HG02623 (cell line): Measurements from ENCODE around the gene OSBPL5.

Experiments used
- ATAC-seq: cut with Tn5 transposase; IDR thresholded peaks from one replicate; pipeline ENCODE4 v1.9.1; 2021; ENCODE audit warnings: moderate library complexity; ENCODE audit not compliant: unreplicated experiment

OSBPL5 gene

DNA sequence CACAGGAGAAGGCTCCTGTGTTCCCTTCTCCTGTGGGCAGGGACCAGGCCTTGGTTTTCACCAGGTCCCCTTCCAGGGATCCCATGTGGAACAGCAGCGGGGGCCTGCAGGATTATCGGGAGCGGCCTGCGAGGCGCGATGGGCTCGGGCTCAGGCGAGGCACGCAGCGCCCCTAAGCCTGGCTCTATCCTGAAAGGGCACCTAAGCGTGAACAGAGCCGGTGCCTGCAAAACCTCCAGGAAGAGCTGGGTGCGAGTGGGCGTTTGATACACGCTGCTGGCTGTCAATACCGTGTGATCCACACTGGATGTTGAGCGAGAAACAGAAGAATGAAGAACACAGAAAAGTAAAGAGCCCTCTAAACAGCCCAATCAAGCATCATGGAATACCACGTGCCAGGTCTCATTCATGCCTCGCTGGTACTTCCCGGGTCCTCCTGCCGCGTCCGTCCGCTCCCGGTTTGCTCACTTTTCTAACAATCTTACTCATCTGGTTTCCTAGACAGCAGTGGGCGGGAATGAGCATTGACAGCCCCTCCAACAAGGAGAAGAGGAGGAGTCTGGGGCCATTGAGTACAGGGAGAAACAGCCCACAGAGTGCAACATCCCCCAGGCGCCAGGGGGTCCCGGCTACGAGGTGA, 12.5 kb downstream of the OSBPL5 start:
- no peak for ATAC-seq

- ATAC-seq, result no peak
These were observed 14.4 kb downstream of the OSBPL5 start for GRCh38 chr11:3150726-3151125.

GRCh38 chr11:3149852-3150188, 15.3 kb downstream of the OSBPL5 start:
- no peak for ATAC-seq

- ATAC-seq, result no peak
These were observed 15.9 kb downstream of the OSBPL5 start for GRCh38 chr11:3148990-3149851.

DNA sequence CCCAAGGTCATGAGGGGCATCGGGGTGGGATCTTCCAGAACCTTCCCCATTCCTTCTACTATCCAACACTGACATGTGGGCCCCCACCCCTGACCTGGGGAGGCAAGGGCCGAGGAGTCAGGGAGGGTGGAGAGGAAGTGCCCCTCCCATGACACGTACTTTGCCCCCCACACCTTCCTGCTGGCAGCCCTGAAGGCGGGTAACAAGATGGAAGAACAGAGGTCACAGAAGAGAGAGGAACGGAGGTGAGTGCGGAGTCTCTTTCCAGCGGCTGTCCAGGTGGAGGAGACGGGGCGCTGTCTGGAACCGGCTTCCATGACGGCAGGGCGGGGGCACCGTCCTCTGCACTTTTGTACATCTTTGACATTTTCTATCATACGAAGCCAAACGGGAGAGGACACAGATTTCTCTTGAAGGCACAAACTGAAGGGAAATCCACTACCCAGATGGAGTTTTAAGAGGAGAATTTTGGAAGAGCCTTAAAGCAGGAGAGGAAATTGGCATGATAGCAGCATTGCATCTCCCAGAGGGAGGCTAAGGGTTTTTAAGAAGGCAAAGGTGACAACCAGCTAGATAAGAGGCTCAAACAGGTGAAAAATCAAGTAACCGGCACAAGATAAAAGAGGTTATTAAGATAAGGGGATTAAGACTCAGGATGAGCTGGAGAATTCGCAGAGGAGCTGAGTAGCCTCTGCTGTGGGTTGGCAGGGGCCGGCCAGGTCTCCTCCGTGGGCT, 16.7 kb downstream of the OSBPL5 start:
- no peak for ATAC-seq

- ATAC-seq, result no peak
These were observed 17.5 kb downstream of the OSBPL5 start for GRCh38 chr11:3147626-3148025.

- no peak for ATAC-seq
These were observed 17.9 kb downstream of the OSBPL5 start for GRCh38 chr11:3147257-3147619.

DNA sequence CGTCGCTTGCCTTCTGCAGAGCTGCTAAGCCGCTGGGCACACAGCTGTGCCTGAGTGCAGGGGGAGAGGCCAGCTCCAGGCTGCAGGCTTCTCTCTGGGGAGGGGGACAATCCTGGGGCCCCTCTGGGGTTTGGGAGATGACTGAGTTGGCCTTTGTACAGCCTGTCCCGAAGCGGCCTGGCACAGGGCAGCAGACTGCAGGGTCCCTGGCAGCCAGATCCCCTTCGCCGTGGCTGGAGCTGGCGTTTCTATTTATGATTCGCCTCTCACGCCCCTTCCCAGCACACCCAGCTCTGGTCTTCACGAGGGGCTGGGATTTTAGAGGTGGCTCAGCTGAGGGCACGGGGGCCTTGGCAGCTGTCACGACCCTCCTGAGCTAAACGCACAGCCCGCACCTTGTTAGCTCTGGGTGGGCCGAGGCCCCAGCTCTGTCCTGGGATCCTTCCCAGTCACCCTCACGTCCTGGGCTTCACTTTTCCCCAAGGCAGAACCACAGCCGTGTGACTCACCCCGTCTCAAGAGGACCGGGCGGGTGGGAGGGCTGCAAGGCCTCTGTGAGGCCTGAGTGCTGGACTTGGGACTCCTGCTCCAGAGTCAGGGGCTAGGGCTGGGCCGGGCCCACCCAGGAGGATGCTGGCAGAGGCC, 18.4 kb downstream of the OSBPL5 start:
- ATAC-seq, result no peak

GRCh38 chr11:3145206-3145520, 19.9 kb downstream of the OSBPL5 start:
- no peak for ATAC-seq

DNA sequence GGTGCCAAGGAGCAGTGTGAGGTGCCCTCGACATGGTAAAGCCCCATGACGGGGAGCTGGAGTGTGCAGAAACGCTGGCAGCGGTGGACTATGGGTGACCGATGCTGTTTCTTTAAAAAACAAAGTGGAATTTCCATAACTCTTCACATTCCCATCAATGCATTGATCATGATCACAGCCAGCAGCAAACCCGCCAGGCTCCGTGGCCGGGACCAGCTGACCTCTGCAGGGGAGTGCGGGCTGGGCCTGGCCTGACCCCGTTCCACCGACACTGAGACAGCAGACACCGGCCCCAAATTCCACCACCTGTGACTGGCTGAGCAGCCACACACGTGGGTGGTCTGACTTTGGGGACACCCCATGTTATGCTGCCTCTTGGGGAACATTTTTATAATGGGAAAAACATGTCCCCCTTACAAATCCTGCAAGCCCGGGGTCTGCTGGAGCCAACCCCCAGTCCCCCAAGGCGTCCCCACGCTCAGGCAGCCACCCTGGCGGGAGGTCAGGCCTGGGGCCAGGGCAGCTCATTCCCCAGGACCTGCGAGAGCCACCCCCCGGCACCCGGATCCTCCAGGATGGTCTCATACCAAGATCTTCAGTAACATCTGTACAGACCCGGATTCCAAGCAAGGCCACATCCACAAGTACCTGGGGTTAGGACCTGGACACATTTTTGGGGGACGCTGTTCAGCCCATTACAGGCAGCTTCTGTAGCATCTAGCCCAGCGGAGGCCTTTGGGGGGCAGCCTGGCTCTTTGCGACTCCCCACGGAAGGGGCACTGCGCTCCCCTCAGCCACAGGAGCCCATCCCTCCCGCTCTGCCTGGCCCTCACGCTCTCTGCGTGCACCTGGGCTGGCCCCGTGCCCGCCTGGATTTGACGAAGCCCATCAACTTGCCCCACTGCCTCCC, 20.6 kb downstream of the OSBPL5 start:
- ATAC-seq, result no peak

DNA sequence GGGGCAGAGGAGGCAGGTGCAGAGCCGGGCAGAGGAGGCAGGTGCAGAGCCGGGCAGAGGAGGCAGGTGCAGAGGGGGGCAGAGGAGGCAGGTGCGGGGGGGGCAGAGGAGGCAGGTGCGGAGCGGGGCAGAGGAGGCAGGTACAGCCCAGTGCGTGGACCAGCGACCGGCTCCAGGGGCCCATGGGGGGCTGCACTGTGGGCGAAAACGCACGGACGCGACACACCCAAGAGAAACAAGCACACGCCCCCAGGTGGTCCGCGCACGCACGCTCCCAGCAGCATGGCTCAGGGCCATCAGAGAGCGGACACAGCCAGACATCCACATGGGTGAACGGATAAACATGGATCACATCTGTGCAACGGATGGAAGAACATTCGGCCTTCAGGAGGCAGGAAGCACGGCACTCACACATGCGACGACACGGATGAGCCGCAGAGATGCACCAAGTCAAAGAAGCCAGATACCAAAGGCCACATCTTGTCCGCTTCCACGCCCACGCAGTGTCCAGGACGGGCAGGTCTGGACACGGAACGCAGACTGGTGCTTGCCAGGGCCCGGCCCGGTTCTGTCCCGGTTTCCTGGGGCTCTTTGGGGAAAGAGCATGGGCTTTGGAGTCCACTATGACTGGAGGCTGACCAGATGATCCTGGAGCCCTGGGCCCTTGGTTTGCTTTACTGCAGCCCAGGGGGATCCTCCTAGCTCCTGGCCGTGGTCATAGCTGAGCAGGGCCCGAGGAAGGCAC, 21.8 kb downstream of the OSBPL5 start:
- no peak for ATAC-seq

DNA sequence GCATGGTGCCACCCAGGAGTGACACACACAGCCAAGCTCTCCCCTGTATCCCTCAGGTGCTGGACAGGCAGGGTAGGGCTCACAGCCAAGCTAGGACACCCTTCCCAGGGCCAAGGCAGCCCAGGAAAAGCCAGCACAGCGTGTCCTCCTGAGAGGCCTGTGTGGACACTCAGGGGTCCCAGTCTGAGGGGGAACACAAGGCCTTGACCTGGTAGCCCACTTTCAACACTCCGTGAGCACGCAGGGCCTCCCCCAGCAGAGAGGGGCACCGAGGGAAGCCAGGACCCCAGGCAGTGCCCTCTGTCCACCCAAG, 24.9 kb downstream of the OSBPL5 start:
- ATAC-seq, result no peak

DNA sequence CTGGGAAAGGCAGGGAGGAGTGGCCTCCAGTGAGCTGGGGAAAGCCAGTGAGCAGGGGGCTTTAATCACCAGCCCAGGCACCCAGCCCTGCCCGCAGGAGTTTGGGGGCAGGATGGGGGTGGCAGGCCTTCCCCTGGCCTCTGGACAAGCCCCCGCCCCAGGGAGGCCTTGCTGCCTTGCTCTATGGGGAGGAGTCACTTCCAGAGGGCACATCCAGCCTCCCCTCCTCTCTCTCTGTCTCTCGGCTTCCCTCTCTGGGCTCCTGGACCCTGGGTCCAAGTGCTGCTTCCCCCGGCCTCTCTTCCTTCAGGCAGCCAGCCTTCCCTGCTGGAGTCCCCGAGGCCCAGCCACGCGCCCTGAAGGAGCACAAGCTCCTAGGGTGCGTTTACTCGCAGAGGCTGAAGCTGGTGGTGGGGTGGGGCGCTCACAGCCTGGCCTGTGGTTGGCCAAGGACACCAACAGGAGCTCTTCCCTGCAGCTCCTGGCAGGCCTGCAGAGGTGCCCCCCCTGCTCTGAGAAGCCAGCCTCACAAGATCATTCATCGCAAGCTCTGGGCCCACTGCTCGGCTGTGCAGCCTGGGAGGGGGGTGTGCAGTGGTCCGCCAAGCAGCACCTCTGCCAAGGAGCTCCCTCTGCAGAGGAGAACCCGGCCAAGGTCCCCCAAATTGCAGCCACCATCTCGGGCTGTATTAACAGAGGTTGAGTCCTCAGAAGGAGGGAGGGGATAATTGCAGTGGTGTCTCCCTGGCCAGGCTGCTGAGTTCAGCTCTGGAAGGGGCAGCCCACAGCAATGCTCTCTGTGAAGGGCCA, 25.4 kb downstream of the OSBPL5 start:
- no peak for ATAC-seq

- ATAC-seq, result no peak
These were observed 26.0 kb downstream of the OSBPL5 start for GRCh38 chr11:3139086-3139440.

- no peak for ATAC-seq
These were observed 26.7 kb downstream of the OSBPL5 start for GRCh38 chr11:3138178-3139085.

GRCh38 chr11:3137486-3138177, 27.5 kb downstream of the OSBPL5 start:
- no peak for ATAC-seq

- no peak for ATAC-seq
These were observed 28.3 kb downstream of the OSBPL5 start for GRCh38 chr11:3136546-3137455.
